Activated naive CD8-positive, alpha-beta T cell treated with anti-CD3 and anti-CD28 coated beads, Interleukin-2, amount 10 ng/mL, durations not matched to agents 7 days and 5 days (primary cell): Measurements from ENCODE around the gene TRPM2. TPM values are rescaled to one million over a fixed set of nuclear protein-coding genes. Genes with fewer than 3 reads are reported as not detected.

Experiments used
- ATAC-seq: fragments of 150-1000 bp; cut with Tn5 transposase; one replicate; pipeline ENCODE4 v1.10.0; 2021; ENCODE audit warnings: low read depth, moderate library complexity
- POLR2A ChIA-PET: fragments of 350-600 bp; sonication (Branson Sonifier 250); formaldehyde crosslinking; loops from one replicate; lab custom pipeline; 2021; ENCODE audit warnings: antibody characterized with exemption; lab: Charles Lee
- DNase-seq: peaks from one replicate; pipeline ENCODE4 v3.0.0; 2021
- H3K27ac Mint-ChIP-seq: one replicate; pipeline ENCODE4 v1.8.0; 2022; ENCODE audit warnings: mild to moderate bottlenecking, mixed read lengths
- H3K27me3 Mint-ChIP-seq: one replicate; pipeline ENCODE4 v1.8.0; 2022; ENCODE audit warnings: mild to moderate bottlenecking, moderate library complexity, mixed read lengths
- H3K36me3 Mint-ChIP-seq: one replicate; pipeline ENCODE4 v1.8.0; 2021; ENCODE audit warnings: mild to moderate bottlenecking, mixed read lengths
- H3K4me1 Mint-ChIP-seq: one replicate; pipeline ENCODE4 v1.8.0; 2021; ENCODE audit warnings: mixed read lengths
- H3K4me3 Mint-ChIP-seq: one replicate; pipeline ENCODE4 v1.8.0; 2022; ENCODE audit warnings: mild to moderate bottlenecking, moderate library complexity, mixed read lengths
- H3K9me3 Mint-ChIP-seq: one replicate; pipeline ENCODE4 v1.8.0; 2021; ENCODE audit warnings: mixed read lengths
- total RNA-seq, 2 experiments: library from RNA; stranded (reverse); gene quantifications; one replicate each; pipeline ENCODE4 v1.2.3, GENCODE V29; 2021

Gene TRPM2
- total RNA-seq, 2 experiments from 2014 or later: 29.6 to 31.1 TPM

DNA sequence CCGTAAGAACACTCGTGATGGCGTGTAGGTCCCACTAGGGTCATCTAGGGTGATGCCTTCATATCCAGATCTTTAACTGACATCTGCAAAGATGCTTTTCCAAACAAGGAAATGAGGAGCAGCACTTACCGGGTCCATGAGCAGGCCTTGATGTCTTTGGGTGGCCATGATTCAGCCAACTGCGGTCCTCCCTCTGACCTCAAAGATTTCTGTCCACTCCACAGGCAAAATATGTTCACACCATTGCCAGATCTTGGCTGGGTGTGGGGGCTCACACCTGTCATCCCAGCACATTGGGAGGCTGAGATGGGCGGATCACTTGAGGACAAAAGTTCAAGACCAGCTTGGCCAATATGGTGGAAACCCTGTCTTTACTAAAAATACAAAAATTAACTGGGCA is 18.2 kb downstream of the TRPM2 start:
- H3K36me3 Mint-ChIP-seq: peaks cover 63% of the 10 kb centered on the region
- POLR2A ChIA-PET: interaction anchor here (1.5 kb wide), 1 partner anchor 11 kb away, joined by 5 read pairs; no protein-coding TSS in a partner anchor
- H3K4me1 Mint-ChIP-seq: peaks cover 30% of the 10 kb centered on the region
- peaks cover 14% of the 10 kb centered on the region for H3K9me3 Mint-ChIP-seq
- peaks cover 12% of the 10 kb centered on the region for H3K27me3 Mint-ChIP-seq
- DNase-seq: no peak
- ATAC-seq: no peak
- H3K4me3 Mint-ChIP-seq: no peak overlapping the region
- no peak overlapping the region for H3K27ac Mint-ChIP-seq

DNA sequence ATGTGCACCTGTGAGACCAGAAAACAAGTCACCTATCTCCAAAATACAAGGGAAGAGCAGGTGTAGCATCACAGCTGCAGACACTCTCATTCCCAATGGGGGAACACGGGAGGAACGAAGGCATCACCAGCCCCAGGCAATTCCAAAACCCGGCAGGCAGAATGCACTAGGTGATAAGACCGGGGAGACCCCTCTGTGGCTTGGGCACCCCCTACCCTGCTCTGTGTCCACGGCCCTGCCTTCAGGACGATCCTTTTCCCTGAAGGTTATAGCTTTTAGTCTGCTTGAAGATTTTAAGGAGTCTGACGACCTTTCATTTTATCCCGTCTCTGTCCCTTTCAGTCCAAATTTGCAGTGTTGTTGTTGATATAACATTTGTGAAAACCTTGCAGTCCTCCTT is 19.2 kb downstream of the TRPM2 start:
- Mint-ChIP-seq H3K4me3 (no peak overlapping the region), H3K27ac (no peak overlapping the region), H3K36me3 (peaks cover 70% of the 10 kb centered on the region), H3K4me1 (peaks cover 31% of the 10 kb centered on the region), H3K9me3 (peaks cover 14% of the 10 kb centered on the region), H3K27me3 (peaks cover 12% of the 10 kb centered on the region)
- POLR2A ChIA-PET: interaction anchor here (0.8 to 1.5 kb wide), 2 partner anchors 12 to 19 kb away, joined by 3 to 5 read pairs; partner anchors contain the start of gene TRPM2
- ATAC-seq (no peak), DNase-seq (peak; percentile 15)

DNA sequence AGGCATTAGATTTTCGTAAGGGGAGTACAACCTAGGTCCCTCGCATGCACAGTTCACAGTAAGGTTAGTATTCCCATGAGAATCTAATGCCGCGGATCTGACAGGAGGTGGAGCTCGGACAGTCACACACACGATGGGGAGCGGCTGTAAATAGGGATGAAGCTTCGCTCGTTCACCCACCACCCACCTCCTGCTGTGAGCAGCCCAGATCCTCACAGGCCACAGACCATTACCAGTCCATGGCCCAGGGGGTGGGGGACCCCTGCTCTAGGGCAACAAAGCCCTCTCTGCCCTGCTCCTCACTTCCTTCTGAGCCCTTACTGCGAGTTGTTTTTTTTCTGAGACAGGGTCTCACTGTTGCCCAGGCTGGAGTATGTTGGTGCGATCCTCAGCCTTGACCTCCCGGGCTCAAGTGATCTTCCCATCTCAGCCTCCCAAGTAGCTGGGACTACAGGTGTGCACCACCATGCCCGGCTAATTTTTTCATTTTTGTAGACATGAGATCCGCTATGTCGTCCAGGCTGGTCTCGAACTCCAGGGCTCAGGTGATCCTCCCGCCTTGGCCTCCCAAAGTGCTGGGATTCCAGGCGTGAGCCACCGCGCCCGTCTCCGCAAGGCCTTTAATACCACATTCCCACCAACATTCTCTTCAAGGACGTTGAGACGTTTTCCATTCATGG is 21.3 kb downstream of the TRPM2 start:
- POLR2A ChIA-PET: interaction anchor here (0.6 kb wide), 1 partner anchor 23 kb away, joined by 3 read pairs; no protein-coding TSS in a partner anchor
- ATAC-seq (no peak), DNase-seq (no peak)
- peaks cover 31% of the 10 kb centered on the region for H3K4me1 Mint-ChIP-seq
- peak overlapping the region; percentile 78 for H3K27ac Mint-ChIP-seq
- peak overlapping the region; percentile 69 for H3K4me3 Mint-ChIP-seq
- peaks cover 76% of the 10 kb centered on the region for H3K36me3 Mint-ChIP-seq
- peaks cover 12% of the 10 kb centered on the region for H3K27me3 Mint-ChIP-seq
- peaks cover 14% of the 10 kb centered on the region for H3K9me3 Mint-ChIP-seq

DNA sequence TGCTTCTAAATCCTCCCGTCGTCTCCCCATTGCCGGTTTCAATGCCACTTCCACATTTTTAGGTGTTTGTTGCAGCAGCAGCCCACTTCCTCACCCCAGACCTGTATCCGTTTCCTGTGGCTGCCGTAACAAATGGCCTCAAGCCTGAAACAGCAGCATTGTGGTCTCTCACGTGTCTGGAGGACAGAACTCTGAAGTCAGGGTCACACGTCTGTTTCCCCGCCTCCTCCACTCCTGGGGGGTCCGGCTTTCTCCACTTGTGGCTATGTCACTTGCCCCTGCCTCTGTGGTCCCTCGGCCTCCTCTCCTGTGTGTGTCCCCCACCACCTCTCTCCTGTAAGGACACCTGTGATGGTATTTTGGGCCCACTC is 21.8 kb downstream of the TRPM2 start:
- ATAC-seq (peak; percentile 50), DNase-seq (peak; percentile 73)
- H3K36me3 Mint-ChIP-seq: peaks cover 81% of the 10 kb centered on the region
- peak overlapping the region; percentile 69 for H3K4me3 Mint-ChIP-seq
- peaks cover 12% of the 10 kb centered on the region for H3K27me3 Mint-ChIP-seq
- H3K27ac Mint-ChIP-seq: peak overlapping the region; percentile 78
- H3K4me1 Mint-ChIP-seq: peaks cover 31% of the 10 kb centered on the region
- peaks cover 14% of the 10 kb centered on the region for H3K9me3 Mint-ChIP-seq
- POLR2A ChIA-PET: interaction anchor here (0.5 kb wide), 1 partner anchor 661 kb away, joined by 3 read pairs; no protein-coding TSS in a partner anchor

DNA sequence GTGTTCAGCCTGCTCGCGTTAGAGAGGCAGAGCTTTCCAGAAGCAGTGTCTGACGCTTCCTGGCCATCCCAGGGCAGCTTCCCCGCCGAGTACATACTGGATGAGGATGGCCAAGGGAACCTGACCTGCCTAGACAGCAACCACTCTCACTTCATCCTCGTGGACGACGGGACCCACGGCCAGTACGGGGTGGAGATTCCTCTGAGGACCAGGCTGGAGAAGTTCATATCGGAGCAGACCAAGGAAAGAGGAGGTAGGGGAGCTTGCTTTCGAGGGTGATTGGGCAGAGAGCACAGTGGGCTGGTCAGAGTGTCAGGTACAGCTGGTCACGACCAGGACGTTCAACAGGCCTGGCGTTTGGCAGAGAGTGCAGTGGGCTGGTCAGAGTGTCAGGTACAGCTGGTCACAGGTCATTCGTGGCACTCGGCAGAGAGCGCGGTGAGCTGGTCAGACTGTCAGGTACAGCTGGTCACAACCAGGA is 22.4 kb downstream of the TRPM2 start:
- Mint-ChIP-seq H3K36me3 (peaks cover 84% of the 10 kb centered on the region), H3K4me1 (peaks cover 31% of the 10 kb centered on the region), H3K9me3 (peaks cover 14% of the 10 kb centered on the region), H3K27me3 (peaks cover 12% of the 10 kb centered on the region), H3K27ac (peak overlapping the region; percentile 78), H3K4me3 (no peak overlapping the region)
- DNase-seq: peak; percentile 23
- ATAC-seq: no peak
- POLR2A ChIA-PET: interaction anchor here (0.5 kb wide), 1 partner anchor 661 kb away, joined by 3 read pairs; no protein-coding TSS in a partner anchor

DNA sequence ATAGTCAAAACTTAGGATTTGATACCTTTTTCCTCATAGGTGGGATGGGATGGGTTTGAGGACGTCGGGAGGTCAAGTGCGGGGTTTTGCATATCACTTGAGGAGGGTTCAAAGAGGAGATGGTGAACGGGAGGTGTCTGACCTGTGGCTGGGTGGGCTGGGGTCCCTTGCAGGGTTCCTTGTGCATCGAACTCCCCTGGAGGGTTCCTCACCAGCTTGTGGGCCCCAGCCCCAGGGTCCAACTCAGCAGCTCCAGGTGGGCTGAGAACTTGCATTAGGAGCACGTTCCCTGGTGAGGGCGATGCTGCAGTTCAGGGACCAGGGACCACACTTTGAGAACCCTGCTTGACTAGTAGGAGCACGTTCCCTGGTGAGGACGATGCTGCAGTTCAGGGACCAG is 23.2 kb downstream of the TRPM2 start:
- POLR2A ChIA-PET: no interaction called here
- Mint-ChIP-seq H3K9me3 (peaks cover 14% of the 10 kb centered on the region), H3K27ac (no peak overlapping the region), H3K4me3 (no peak overlapping the region), H3K27me3 (peaks cover 12% of the 10 kb centered on the region), H3K36me3 (peaks cover 87% of the 10 kb centered on the region), H3K4me1 (peaks cover 31% of the 10 kb centered on the region)
- ATAC-seq (no peak), DNase-seq (peak; percentile 14)

DNA sequence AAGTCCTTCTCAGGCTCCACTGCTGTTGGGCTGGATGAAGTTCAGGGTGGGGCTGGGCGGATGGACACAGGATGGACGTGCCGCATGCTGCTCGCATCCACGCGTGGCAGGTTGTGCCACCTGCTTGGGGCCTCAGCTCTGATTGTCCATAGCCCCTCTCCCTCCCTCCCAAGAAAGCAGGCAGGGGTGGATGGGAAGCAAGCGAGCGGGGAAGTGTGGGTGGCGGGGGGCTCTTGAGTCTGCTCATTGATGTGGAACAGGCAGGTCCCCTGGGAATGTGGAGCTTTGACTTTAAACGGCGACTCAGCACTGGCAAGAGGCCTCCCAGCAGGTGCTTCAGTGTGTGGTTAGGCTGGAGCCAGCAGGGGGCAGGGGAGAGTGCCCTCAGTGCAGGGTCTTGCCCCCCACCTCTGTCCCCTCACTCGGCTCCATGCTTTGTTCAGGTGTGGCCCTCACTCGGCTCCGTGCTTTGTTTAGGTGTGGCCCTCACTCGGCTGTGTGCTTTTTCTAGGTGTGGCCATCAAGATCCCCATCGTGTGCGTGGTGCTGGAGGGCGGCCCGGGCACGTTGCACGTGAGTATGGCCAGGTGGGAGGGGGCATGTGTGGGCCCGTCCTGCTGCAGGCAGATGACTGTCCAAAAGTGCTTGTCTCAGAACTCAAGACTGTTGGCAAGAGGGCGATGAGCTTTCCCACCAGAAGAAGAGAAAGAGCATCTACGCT is 23.9 kb downstream of the TRPM2 start:
- Mint-ChIP-seq H3K4me3 (no peak overlapping the region), H3K27ac (no peak overlapping the region), H3K36me3 (peaks cover 88% of the 10 kb centered on the region), H3K27me3 (peaks cover 12% of the 10 kb centered on the region), H3K9me3 (peaks cover 19% of the 10 kb centered on the region), H3K4me1 (peaks cover 31% of the 10 kb centered on the region)
- DNase-seq: peak; percentile 20
- POLR2A ChIA-PET: no interaction called here
- no peak for ATAC-seq

DNA sequence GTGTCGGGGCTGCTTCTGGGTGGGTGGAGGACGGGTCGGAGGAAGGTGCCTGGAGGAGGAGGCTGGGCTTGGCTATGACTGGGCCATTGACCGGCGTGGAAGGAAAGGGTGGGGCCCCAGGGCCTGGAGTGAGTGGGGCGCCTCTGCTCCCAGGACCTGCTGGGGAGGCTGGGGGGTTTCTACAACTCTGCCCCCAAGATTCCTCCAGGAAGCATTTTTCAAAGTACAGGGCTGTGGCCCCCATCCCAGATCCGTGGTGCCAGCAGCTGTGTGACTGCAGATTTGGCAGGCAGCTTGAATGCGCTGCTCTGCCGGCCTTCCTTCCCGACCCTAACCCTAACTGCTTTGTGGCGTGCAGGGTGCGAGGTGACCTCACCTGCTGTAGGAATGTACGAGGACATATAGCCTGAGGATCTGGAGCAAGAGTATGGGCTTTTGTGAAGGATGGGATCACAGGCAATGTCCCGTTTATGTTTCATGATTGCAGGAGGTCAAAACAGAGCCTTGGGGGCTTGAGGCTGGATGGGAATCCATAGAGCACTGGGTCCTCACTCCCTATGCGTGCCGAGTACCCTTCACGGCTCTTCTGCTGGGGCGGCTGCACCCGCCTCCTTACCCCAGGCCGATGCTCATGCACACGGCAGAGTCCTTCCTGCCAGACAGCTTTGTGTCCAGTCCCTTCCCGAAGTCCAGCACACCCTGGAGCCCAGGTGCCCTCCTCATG is 24.7 kb downstream of the TRPM2 start:
- peaks cover 27% of the 10 kb centered on the region for H3K4me1 Mint-ChIP-seq
- DNase-seq: peak; percentile 11
- H3K36me3 Mint-ChIP-seq: peaks cover 88% of the 10 kb centered on the region

DNA sequence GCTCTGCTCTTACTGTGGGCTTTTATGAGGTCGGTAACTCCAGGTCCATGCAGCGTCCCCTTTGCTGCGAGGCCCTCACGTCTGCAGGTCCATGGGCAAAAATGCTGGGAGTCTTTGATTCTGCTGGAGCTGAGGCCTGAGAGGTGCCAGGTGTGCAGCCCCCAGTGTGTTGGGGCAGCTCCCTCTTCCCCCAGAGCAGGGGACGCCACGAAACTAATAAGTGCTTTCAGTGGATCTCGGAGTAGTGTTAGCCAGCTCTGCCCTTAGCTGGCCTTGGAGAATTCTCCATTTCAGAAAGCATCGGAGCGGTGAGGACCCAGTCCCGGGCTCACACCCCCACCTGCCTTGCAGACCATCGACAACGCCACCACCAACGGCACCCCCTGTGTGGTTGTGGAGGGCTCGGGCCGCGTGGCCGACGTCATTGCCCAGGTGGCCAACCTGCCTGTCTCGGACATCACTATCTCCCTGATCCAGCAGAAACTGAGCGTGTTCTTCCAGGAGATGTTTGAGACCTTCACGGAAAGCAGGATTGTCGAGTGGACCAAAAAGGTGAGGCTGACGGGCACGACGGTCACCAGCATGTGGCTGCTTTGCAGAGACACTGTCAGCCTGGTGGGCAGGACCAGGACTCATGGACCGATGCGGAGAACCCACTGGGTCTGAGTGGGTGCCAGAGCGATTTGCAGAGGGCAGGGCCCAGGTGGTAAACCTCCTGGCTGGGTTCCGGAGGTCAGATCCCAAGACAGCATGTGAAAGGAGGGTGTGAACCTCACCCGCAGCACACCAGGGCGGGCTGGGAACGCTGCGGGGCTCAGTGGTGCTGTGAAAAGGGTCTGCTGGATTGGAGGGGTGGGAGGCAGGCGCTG is 25.5 kb downstream of the TRPM2 start:
- ATAC-seq (no peak), DNase-seq (peak; percentile 18)
- POLR2A ChIA-PET: no interaction called here
- no peak overlapping the region for H3K4me3 Mint-ChIP-seq
- H3K4me1 Mint-ChIP-seq: peaks cover 21% of the 10 kb centered on the region
- peaks cover 88% of the 10 kb centered on the region for H3K36me3 Mint-ChIP-seq
- no peak overlapping the region for H3K27ac Mint-ChIP-seq
- H3K27me3 Mint-ChIP-seq: peaks cover 9% of the 10 kb centered on the region
- peaks cover 23% of the 10 kb centered on the region for H3K9me3 Mint-ChIP-seq

More for the DNA sequence above, 24.7 kb downstream of the TRPM2 start:
- H3K4me3 Mint-ChIP-seq: no peak overlapping the region
- no peak overlapping the region for H3K27ac Mint-ChIP-seq
- peaks cover 19% of the 10 kb centered on the region for H3K9me3 Mint-ChIP-seq
- peaks cover 9% of the 10 kb centered on the region for H3K27me3 Mint-ChIP-seq
- ATAC-seq: no peak
- POLR2A ChIA-PET: no interaction called here

DNA sequence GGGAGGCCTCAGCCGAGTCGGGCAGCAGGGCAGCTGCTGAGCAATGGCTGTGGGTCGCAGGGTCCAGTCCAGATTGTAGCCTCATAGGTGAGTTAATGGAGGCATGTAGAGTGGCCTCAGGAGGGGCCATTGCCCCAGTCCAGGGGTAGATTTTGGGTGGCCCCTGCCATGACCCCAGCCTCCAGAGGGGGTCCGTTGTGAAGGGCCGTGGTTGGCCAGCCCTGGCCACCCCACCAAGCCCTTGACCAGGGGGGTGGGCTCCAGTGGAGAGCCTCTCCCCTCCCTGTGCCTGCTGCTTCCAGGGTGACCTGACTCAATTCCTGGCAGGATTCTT is 26.1 kb downstream of the TRPM2 start:
- H3K27ac Mint-ChIP-seq: no peak overlapping the region
- peaks cover 6% of the 10 kb centered on the region for H3K27me3 Mint-ChIP-seq
- no peak for ATAC-seq
- peaks cover 89% of the 10 kb centered on the region for H3K36me3 Mint-ChIP-seq
- H3K9me3 Mint-ChIP-seq: peaks cover 22% of the 10 kb centered on the region
- DNase-seq: peak; percentile 22
- peaks cover 17% of the 10 kb centered on the region for H3K4me1 Mint-ChIP-seq
- no peak overlapping the region for H3K4me3 Mint-ChIP-seq
- POLR2A ChIA-PET: no interaction called here

DNA sequence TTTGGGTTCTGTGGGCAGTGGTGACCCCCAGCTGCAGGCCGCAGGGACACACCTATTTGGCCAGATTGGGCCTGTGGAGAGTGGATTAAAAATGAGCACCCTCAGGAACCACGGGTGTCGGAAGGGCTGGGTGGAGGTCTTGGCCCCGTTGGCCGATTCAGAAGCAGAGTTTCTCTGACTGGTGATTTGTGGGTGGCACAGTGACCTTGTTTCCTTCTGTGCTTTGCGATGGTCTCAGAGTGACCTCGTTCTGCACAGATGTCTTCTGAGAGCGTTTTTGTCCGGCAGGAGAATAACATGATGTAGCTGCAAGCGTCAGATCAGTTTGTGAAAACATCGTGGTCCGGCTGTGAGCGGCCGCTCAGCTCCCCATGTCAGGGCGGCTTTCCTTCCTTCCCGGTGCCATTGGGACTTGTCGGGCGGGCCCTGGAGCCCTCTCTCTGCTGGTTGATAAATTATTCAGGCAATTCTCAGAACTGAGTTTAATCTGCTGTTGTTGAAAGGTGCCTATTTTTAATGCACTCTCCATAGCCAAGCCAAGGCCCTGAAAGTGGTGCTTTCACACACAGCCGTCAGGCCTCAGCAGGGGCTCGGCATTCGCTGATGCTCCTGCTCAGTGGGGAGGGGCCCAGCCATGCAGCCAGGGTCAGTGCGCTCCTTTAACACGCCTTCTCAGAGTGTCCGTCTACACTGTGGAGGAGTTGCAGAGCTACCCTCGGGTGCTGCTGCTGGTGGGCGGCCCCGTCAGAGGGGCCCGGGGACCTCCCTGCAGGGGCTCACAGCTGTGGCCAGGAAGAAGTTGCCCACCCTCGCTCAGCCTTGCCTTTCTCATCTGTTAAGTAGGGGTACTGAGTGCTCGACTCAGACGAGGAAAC is 26.8 kb downstream of the TRPM2 start:
- ATAC-seq (no peak), DNase-seq (no peak)
- Mint-ChIP-seq H3K4me3 (no peak overlapping the region), H3K9me3 (peaks cover 24% of the 10 kb centered on the region), H3K27me3 (peaks cover 4% of the 10 kb centered on the region), H3K36me3 (peaks cover 89% of the 10 kb centered on the region), H3K27ac (no peak overlapping the region), H3K4me1 (peaks cover 12% of the 10 kb centered on the region)
- POLR2A ChIA-PET: no interaction called here

DNA sequence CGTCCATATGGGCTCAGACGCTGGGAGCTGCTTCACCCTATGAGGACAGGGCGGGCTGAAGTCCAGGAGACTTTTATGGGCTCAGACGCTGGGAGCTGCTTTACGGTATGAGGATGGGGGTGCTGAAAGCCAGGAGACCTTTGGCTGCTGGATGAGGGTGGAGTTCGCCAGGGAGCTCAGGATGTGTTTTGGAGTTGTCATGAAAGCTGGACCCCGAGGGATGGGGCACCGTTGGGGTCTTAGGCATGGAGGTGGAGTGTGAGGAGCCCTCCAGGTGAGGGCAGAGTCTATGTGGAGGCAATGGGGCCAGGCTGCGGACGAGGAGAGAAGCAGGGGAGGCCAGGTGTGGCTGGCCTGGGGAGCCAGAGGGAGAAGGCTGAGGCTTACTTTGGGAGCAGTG is 27.5 kb downstream of the TRPM2 start:
- peaks cover 5% of the 10 kb centered on the region for H3K4me1 Mint-ChIP-seq
- DNase-seq: no peak

More for the DNA sequence above, 27.5 kb downstream of the TRPM2 start:
- no peaks in the 10 kb centered on the region for H3K27me3 Mint-ChIP-seq
- H3K9me3 Mint-ChIP-seq: peaks cover 17% of the 10 kb centered on the region
- POLR2A ChIA-PET: no interaction called here
- peaks cover 89% of the 10 kb centered on the region for H3K36me3 Mint-ChIP-seq
- ATAC-seq: no peak
- no peak overlapping the region for H3K27ac Mint-ChIP-seq
- H3K4me3 Mint-ChIP-seq: no peak overlapping the region
